ENCODE data around the gene ADAMTS19. TPM values are rescaled to one million over a fixed set of nuclear protein-coding genes. Genes with fewer than 3 reads are reported as not detected.

ADAMTS19 gene
- total and polyA plus RNA-seq, 2 of the 8 experiments (the other 6 are each of a cell fraction or from before 2014, with no cell fraction given), result 17.3 to 28.8 TPM

DNA sequence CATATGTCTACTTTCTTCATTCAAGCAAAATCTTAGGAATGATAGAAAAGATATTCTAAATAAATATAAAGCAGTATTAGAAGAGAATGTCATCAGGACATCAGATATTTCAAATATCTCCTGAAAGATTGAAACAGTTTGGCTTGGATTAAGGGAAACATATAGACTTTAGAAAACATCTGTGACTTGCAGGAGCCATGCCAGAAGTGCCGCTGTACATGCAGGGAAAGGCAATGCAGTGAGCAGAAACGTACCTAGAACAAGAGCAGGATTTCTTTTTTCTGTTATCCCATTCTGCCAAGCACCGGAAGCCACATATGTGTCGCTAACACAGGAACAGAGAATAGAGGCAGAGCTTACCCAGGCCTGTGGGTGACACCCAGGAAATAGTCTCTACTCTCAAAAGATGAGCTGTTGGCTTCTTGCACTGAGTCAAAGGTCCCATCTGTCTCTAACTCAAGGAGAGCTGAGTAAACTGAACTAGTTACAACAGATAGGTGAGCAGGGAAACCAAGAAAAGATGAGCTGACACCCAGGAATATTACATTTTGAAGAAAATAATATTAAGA lies 5.8 kb downstream of the ADAMTS19 start:
- Histone ChIP-seq H3K27me3 (replicated peaks in 1 of 4; ENCODE audit: control insufficient read depth in 3 of 4, extremely low read depth in 1 of 4, insufficient read depth in 3 of 4, low read length in 3 of 4) (no peaks in the 10 kb centered on the region), H3K4ac (replicated peaks; ENCODE audit: insufficient read length, low read depth, low read length) (no peak overlapping the region), H4K5ac (ENCODE audit: insufficient read length, low read depth, low read length) (no peak overlapping the region), H2AK5ac (ENCODE audit: low read depth, low read length) (no peak overlapping the region), H3K4me2 (ENCODE audit: insufficient read depth in 1 of 2, low read depth in 2 of 2, low read length in 2 of 2) (no peak overlapping the region), H4K8ac (ENCODE audit: extremely low read depth, insufficient read depth, low read length) (no peak overlapping the region), H3K4me3 (ENCODE audit: extremely low read depth in 1 of 4, insufficient read depth in 2 of 4, low read depth in 3 of 4, low read length in 4 of 4) (no peak overlapping the region), H2BK5ac (ENCODE audit: low read depth, low read length) (no peak overlapping the region), H3K56ac (replicated peaks; ENCODE audit: insufficient read length, low read depth, low read length) (no peak overlapping the region), H4K91ac (replicated peaks; ENCODE audit: insufficient read length, low read length) (no peak overlapping the region), H2BK15ac (ENCODE audit: low read length) (no peak overlapping the region), H3K23me2 (ENCODE audit: low read depth, low read length) (no peaks in the 10 kb centered on the region; the same call in 1 of the 2 replicates), H3K9ac (replicated peaks in 1 of 4; ENCODE audit: extremely low read depth in 1 of 4, low read depth in 3 of 4, low read length in 3 of 4) (peak overlapping the region in 1 of 4 experiments; percentile 49; a peak in 1 of 7 replicates), H3K4me1 (replicated peaks in 1 of 4; ENCODE audit: control insufficient read depth in 3 of 4, insufficient read depth in 4 of 4, low read length in 3 of 4) (peaks cover 0 to 6% (median 3%) of the 10 kb centered on the region in 4 experiments; a peak in 4 of 7 replicates), H3K14ac (ENCODE audit: insufficient read length) (no peak overlapping the region), H2BK120ac (replicated peaks; ENCODE audit: low read depth, low read length) (no peak overlapping the region), H3K36me3 (ENCODE audit: control insufficient read depth in 2 of 4, insufficient read depth in 4 of 4, low read length in 3 of 4) (no peaks in the 10 kb centered on the region), H3K18ac (ENCODE audit: extremely low read depth, low read length) (no peak overlapping the region), H3K79me1 (ENCODE audit: low read depth, low read length) (peaks cover 2% of the 10 kb centered on the region; the same call in 1 of the 2 replicates), H3K79me2 (ENCODE audit: control insufficient read depth in 1 of 2, insufficient read depth in 2 of 2, low read length in 2 of 2) (peaks cover 0 to 83% of the 10 kb centered on the region in 2 experiments), H3K9me3 (ENCODE audit: insufficient read depth in 2 of 2, low read depth in 1 of 2, low read length in 1 of 2) (no peaks in the 10 kb centered on the region), H4K20me1 (replicated peaks in 1 of 2; ENCODE audit: control insufficient read depth in 1 of 2, insufficient read depth in 2 of 2, low read length in 2 of 2) (peaks cover 1 to 8% of the 10 kb centered on the region in 2 experiments), H3K23ac (ENCODE audit: insufficient read length) (no peak overlapping the region), H2AFZ (ENCODE audit: low read length) (no peak overlapping the region), H3K27ac (ENCODE audit: low read depth, low read length) (no peak overlapping the region), H2BK12ac (ENCODE audit: low read depth, low read length) (no peak overlapping the region), H2BK20ac (ENCODE audit: low read length) (no peak overlapping the region)
- POLR2A ChIA-PET (ENCODE audit: partially characterized antibody), result no interaction called here
- WGBS, 2 experiments (ENCODE audit: extremely low coverage in 1 of 2, insufficient coverage in 1 of 2, insufficient read length in 1 of 2, insufficient replicate concordance in 2 of 2, low coverage in 1 of 2, low lambda C conversion rate in 2 of 2, missing lambda C conversion rate in 1 of 2), result 83% methylated on average over 4 of the region's 4 CpGs; no CpG with 5 or more reads in 1 of the 2 experiments
- DNase-seq (ENCODE audit: low read depth in 1 of 2, low spot score in 2 of 2), result no peak
- CTCF ChIA-PET (ENCODE audit: partially characterized antibody), result interaction anchor here (0.7 kb wide), 1 partner anchor 78 kb away, joined by 3 read pairs; no protein-coding TSS in a partner anchor
- no peak for FAIRE-seq
- TF ChIP-seq, protein P1, sequence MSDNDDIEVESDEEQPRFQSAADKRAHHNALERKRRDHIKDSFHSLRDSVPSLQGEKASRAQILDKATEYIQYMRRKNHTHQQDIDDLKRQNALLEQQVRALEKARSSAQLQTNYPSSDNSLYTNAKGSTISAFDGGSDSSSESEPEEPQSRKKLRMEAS (IDR thresholded peaks at IDR 0.05), result no peak
- TF ChIP-seq RAD21 (IDR thresholded peaks at IDR 0.05 in 1 of 2, conservative IDR thresholded peaks at IDR 0.05 in 1 of 2; ENCODE audit: low read depth in 2 of 2, low read length in 2 of 2) (no peak), CTBP2 (IDR thresholded peaks at IDR 0.05; ENCODE audit: borderline replicate concordance, insufficient read depth, insufficient read length, low read length) (no peak), POLR2A (IDR thresholded peaks at IDR 0.05; ENCODE audit: control extremely low read depth in 1 of 2, low read depth in 2 of 2, low read length in 2 of 2) (no peak), CBX5 (IDR thresholded peaks at IDR 0.05; ENCODE audit: low read depth, low read length) (no peak), JUN (IDR thresholded peaks at IDR 0.05; ENCODE audit: low read depth, low read length) (no peak), EZH2 (IDR thresholded peaks at IDR 0.05; ENCODE audit: low read depth, low read length, severe bottlenecking) (no peak), PHF8 (conservative IDR thresholded peaks at IDR 0.05; ENCODE audit: low read depth, low read length) (no peak), KDM5A (IDR thresholded peaks at IDR 0.05; ENCODE audit: low read length) (no peak), SIRT6 (IDR thresholded peaks at IDR 0.05; ENCODE audit: low read length) (no peak)
